ENCODE data around the gene PKDCC.

PKDCC gene

DNA sequence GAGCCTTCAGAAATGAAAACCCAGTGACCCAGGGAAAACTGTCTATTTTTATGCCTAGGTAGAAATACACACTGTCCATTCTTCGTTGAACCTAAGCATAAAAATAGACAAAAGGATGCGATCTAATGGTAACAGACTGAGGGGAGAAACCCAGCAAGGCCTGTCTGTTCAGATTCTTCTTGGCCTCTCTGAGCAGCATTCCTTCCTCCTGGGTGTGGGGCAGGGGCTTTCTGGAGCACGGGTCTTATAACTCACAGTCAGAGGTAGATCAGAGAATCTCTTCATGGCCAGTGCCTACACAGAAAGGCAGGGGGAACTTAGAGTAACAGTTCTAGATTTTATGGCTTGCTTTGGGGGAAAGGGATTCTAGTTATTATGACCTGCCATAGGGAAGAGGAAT, 56.0 kb downstream of the PKDCC start:
- Histone ChIP-seq H3K27me3 (ENCODE audit: control insufficient read depth, insufficient read depth, low read length) (no peaks in the 10 kb centered on the region), H3K27ac (ENCODE audit: low read depth, low read length) (no peak overlapping the region)

DNA sequence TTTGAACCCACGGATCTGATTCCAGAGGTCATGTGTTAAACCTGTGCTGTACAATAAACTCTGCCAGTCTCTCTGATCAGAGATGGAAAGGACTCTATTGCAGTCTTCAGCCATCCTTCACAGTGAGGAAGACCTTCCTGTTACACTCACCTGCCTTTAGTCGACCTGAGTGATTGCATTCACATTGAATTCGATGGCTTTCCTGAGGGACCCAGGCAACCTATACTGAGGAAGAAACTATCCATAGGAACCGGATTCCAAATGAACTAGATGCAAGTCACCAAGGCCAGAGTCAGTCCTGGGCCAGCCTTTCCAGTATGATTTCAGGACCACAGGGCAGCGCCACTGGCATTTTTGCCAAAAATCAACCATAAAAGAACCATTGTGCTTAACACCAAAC, 56.8 kb downstream of the PKDCC start:
- Histone ChIP-seq H3K27me3 (ENCODE audit: control insufficient read depth, insufficient read depth, low read length) (no peaks in the 10 kb centered on the region), H3K4me1 (ENCODE audit: control insufficient read depth, insufficient read depth, low read length) (peaks cover 7% of the 10 kb centered on the region), H3K27ac (ENCODE audit: low read depth, low read length) (no peak overlapping the region), H3K9ac (ENCODE audit: low read length) (no peak overlapping the region), H3K4me3 (ENCODE audit: low read length) (no peak overlapping the region), H3K36me3 (ENCODE audit: control insufficient read depth, insufficient read depth, low read length) (no peaks in the 10 kb centered on the region)

More for the DNA sequence above, 56.0 kb downstream of the PKDCC start:
- Histone ChIP-seq H3K4me1 (ENCODE audit: control insufficient read depth, insufficient read depth, low read length) (peaks cover 7% of the 10 kb centered on the region), H3K36me3 (ENCODE audit: control insufficient read depth, insufficient read depth, low read length) (no peaks in the 10 kb centered on the region), H3K4me3 (ENCODE audit: low read length) (no peak overlapping the region), H3K9ac (ENCODE audit: low read length) (no peak overlapping the region)

DNA sequence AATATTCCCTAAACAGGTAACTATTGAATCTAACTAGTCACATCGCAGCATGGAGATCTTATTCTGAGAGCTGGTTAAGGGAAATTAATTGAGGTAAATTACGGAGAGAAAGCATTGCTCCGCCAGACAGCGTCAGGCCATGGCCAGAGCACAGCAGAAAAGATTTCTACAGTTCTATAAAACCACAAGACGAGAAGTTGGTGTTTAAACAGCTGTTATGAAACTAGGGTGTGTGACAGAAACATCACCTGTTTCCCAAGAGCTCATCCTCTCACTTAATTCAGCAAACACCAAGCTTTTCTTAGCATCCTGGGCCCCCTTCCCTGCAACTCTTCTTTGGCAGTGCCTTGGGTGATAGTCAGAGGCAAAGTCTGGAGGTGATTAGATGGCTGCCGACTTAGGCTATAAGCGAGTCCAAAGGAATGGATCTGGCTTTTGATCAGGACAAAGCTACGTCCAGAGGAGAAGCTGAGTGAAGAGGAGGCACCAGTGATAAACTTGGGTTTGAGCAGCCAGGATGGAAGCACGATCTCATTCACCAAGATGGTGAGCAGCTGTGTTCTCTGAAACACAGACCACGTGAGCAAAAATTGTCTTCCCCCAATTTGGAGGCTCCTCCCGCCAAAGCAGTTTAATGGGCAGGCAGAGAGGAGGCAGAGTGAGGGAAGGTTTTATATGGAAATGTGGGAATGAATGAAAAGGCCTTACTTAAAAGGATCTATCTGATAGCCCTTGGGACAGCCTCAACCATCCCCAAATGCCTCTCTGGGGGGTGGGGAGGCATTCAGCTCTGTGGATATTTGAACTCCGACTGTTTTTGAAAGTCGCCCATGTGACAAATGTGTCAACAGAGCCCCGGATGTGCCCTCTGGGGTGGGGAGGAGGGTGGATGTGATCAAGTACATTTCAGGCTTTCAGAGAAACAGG, 57.8 kb downstream of the PKDCC start:
- no peak overlapping the region for H3K9ac ChIP-seq (ENCODE audit: low read length)
- H3K4me3 ChIP-seq (ENCODE audit: low read length) = peak overlapping the region; percentile 13
- H3K27me3 ChIP-seq (ENCODE audit: control insufficient read depth, insufficient read depth, low read length) = no peaks in the 10 kb centered on the region
- H3K27ac ChIP-seq (ENCODE audit: low read depth, low read length) = no peak overlapping the region
- H3K36me3 ChIP-seq (ENCODE audit: control insufficient read depth, insufficient read depth, low read length) = no peaks in the 10 kb centered on the region
- H3K4me1 ChIP-seq (ENCODE audit: control insufficient read depth, insufficient read depth, low read length) = peaks cover 11% of the 10 kb centered on the region

DNA sequence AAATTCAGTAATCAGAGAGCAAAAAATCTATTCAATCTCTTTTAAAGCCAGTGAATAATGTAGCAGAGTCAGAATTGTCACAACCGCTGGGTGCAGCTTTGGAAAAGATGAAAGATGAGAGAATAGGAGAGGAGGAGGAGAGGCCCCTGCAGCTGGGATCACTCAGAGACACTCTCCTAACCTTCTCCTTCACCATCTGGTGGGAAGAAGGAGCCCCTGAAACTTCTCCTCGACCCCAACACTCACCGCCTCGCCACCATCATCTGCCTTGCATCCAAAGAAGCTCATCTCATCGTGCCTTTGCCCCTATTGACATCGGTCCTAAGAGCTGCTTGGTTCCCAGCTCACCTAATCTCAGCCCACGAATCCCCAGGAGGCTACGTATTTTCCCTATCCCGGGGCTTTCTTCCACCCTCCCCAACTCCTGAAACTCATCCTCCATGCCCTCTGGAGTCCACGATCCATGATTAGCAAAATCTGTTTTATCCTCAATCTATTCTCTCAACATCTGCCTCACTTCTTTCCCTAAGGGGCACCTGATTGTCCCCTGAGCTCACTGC, 58.5 kb downstream of the PKDCC start:
- peak overlapping the region; percentile 27 for H3K9ac ChIP-seq (ENCODE audit: low read length)
- H3K27ac ChIP-seq (ENCODE audit: low read depth, low read length) = no peak overlapping the region
- H3K36me3 ChIP-seq (ENCODE audit: control insufficient read depth, insufficient read depth, low read length) = no peaks in the 10 kb centered on the region
- H3K27me3 ChIP-seq (ENCODE audit: control insufficient read depth, insufficient read depth, low read length) = no peaks in the 10 kb centered on the region
- H3K4me3 ChIP-seq (ENCODE audit: low read length) = peak overlapping the region; percentile 12
- peaks cover 15% of the 10 kb centered on the region for H3K4me1 ChIP-seq (ENCODE audit: control insufficient read depth, insufficient read depth, low read length)

DNA sequence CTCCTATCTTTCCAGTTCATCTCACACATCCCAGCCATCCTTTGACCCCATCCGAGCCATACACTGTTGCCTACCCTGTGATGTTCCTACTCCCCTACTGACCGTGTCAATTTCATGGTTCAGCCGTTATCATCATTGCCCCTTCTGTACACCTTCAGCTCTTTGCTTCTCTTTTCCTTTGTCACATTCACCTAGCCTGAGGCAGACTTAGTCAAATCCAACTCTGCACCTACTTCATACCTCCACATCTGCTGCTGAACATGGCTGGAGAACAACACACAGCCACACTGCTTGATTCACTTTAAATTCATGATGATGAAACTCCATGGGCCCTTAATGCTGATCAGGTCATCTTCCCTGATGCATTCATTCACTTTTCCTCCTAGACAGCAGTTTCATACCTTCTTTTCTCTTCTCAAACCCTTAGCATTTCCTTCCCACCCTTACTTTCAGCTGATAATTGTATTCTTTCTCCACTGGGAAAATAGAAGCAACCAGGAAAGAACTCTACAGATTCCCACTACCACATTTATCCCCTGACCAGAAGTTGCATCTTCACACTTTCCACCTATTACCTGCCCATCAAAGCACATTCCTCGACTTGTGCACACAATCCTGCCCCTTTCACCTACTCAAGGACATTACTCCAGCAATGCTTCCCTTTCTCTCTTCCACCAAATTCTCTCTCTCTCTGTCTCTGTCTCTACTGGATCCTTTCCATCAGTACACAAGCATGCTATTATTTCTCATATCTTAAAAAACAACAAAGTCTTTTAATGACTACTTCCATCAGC, 59.6 kb downstream of the PKDCC start:
- no peaks in the 10 kb centered on the region for H3K27me3 ChIP-seq (ENCODE audit: control insufficient read depth, insufficient read depth, low read length)
- H3K4me1 ChIP-seq (ENCODE audit: control insufficient read depth, insufficient read depth, low read length) = peaks cover 10% of the 10 kb centered on the region
- no peaks in the 10 kb centered on the region for H3K36me3 ChIP-seq (ENCODE audit: control insufficient read depth, insufficient read depth, low read length)
- H3K27ac ChIP-seq (ENCODE audit: low read depth, low read length) = no peak overlapping the region
- no peak overlapping the region for H3K4me3 ChIP-seq (ENCODE audit: low read length)
- no peak overlapping the region for H3K9ac ChIP-seq (ENCODE audit: low read length)

All from rectal smooth muscle tissue (tissue), 1 donor.